OCI-LY7 (cell line): ENCODE results near the gene SLC66A2. TPM values are rescaled to one million over a fixed set of nuclear protein-coding genes. Genes with fewer than 3 reads are reported as not detected.

Source experiments
- BruUV-seq: library from RNA; stranded (reverse); fragments of 400-500 nt; replicated peaks from 2 replicates; lab custom pipeline; 2021; lab: Mats Ljungman, UMichigan
- CTCF ChIA-PET: fragments of 300-600 bp; sonication (Branson Sonifier 250); formaldehyde crosslinking; loops from one replicate; lab custom pipeline; 2022; ENCODE audit warnings: antibody characterized with exemption; ENCODE audit not compliant: unreplicated experiment; lab: Charles Lee
- POLR2A ChIA-PET: fragments of 300-600 bp; sonication (Branson Sonifier 250); formaldehyde crosslinking; loops from one replicate; lab custom pipeline; 2022; ENCODE audit warnings: antibody characterized with exemption; lab: Charles Lee
- DNase-seq: peaks from one replicate; pipeline ENCODE4 v3.0.0-alpha.2; 2015; ENCODE audit warnings: low spot score
- H2AFZ ChIP-seq: fragments of 200-600 bp; sonication (generic), shearing (Covaris generic); 2 replicates; pipeline ENCODE4 v1.6.1; 2014; ENCODE audit warnings: mild to moderate bottlenecking, antibody characterized with exemption, low read length, moderate library complexity
- H3K27ac ChIP-seq: fragments of 200-600 bp; sonication (generic); 2 replicates; pipeline ENCODE4 v1.5.1; 2014; ENCODE audit warnings: mixed run types, low read depth, mild to moderate bottlenecking, moderate library complexity, low read length, inconsistent platforms; ENCODE audit not compliant: poor library complexity, severe bottlenecking
- H3K36me3 ChIP-seq: fragments of 200-600 bp; sonication (generic); 2 replicates; pipeline ENCODE4 v1.6.1; 2014; ENCODE audit warnings: mild to moderate bottlenecking, antibody characterized with exemption, low read length, moderate library complexity, mixed read lengths; ENCODE audit not compliant: insufficient read depth
- H3K4me1 ChIP-seq: fragments of 200-600 bp; sonication (generic); 2 replicates; pipeline ENCODE4 v1.5.1; 2014; ENCODE audit warnings: mild to moderate bottlenecking, low read length; ENCODE audit not compliant: insufficient read depth, poor library complexity, severe bottlenecking
- H3K4me2 ChIP-seq: fragments of 200-600 bp; sonication (generic); 2 replicates; pipeline ENCODE4 v1.6.1; 2014; ENCODE audit warnings: mild to moderate bottlenecking, low read length
- H3K4me3 ChIP-seq: fragments of 200-600 bp; sonication (generic); 2 replicates; pipeline ENCODE4 v1.5.1; 2014; ENCODE audit warnings: mild to moderate bottlenecking, low read depth, low read length; ENCODE audit not compliant: poor library complexity, severe bottlenecking
- H3K79me2 ChIP-seq: fragments of 200-600 bp; sonication (generic); 2 replicates; pipeline ENCODE4 v1.6.1; 2016; ENCODE audit warnings: low read depth, mild to moderate bottlenecking, low read length, moderate library complexity, mixed read lengths; ENCODE audit not compliant: insufficient read depth
- H3K9me2 ChIP-seq: fragments of 200-600 bp; sonication (generic); 2 replicates; pipeline ENCODE4 v1.6.1; 2016; ENCODE audit warnings: mild to moderate bottlenecking, low read length, mixed read lengths; ENCODE audit not compliant: insufficient read depth
- H3K9me3 ChIP-seq: fragments of 200-600 bp; sonication (generic); 2 replicates; pipeline ENCODE4 v1.6.1; 2014; ENCODE audit warnings: mild to moderate bottlenecking, mixed run types, low read length, mixed read lengths
- H4K20me1 ChIP-seq: fragments of 200-600 bp; sonication (generic); 2 replicates; pipeline ENCODE4 v1.6.1; 2014; ENCODE audit warnings: mild to moderate bottlenecking, antibody characterized with exemption, low read length, moderate library complexity, mixed read lengths; ENCODE audit not compliant: insufficient read depth
- CTCF ChIP-seq: fragments of 200-600 bp; sonication (generic); conservative IDR thresholded peaks from 2 replicates; pipeline ENCODE4 v1.5.1; 2014; ENCODE audit warnings: mild to moderate bottlenecking, antibody characterized with exemption, low read length, moderate library complexity, mixed read lengths
- EZH2phosphoT487 ChIP-seq: fragments of 200-600 bp; sonication (generic); IDR thresholded peaks from 2 replicates; pipeline ENCODE4 v1.6.1; 2018; ENCODE audit warnings: low read depth, borderline replicate concordance, mild to moderate bottlenecking, mixed run types, antibody characterized with exemption, low read length, moderate library complexity, mixed read lengths
- intact Hi-C: fragments of 100-400 bp; cut with micrococcal nuclease; formaldehyde crosslinking; loops from one replicate; pipeline ENCODE4 v1.10.0; 2022; ENCODE audit not compliant: unreplicated experiment
- total RNA-seq, 2 experiments: library from RNA; depleted of rRNA in 1 of 2; stranded (reverse); fragments of >200 nt in 1 of 2; shearing (Covaris generic) in 1 of 2; gene quantifications; 2 replicates each; pipeline ENCODE4 v1.2.3, GENCODE V29; 2014 to 2022

Gene SLC66A2
- total RNA-seq, 2 experiments from 2014 or later: 14.5 to 17.9 TPM

- POLR2A ChIA-PET: no interaction called here
Measured at GRCh38 chr18:79950515-79951341, 725 bp downstream of the SLC66A2 start.

DNA sequence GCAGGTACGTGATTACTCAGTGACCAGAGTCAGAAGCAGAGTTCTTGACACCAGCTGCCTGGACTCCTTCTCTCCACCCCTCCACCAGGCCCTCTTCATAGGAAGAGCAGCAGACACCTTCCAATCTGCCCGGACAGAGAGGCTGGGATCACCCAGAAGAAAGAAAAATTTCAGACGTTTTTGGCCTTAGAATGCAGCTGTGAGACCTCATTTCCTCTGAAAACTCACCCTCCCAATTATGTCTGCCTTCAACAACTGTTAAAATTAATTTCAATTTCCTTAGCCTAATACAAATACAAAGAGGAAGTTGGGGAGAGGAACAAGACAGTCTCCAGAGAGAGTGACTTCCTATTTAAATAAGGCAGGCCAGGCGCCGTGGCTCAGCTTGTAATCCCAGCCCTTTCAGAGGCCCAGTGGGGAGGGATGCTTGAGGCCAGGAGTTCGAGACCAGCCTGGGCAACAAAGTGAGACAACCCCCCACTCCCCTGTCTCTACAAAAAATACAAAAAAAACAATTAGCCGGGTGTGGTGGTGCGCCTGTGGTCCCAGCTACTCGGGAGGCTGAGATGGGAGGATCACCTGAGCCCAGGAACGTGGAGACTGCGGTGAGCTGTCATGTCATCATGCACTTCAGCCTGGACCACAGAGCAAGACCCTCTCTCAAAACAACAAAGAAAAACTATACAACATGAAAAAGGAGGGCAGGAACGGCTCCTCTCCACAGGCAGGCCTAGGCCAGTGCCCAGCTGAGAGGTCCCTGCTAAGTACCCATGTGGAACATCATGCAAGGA is 1.6 kb downstream of the SLC66A2 start:
- TF ChIP-seq EZH2phosphoT487 (no peak), CTCF (no peak)
- intact Hi-C loops: loop anchor here (1.0 kb wide), 1 partner anchor 37 kb away; no protein-coding TSS in a partner anchor
- H3K4me2 ChIP-seq: peak overlapping the region; percentile 98
- peak; percentile 76 for DNase-seq
- ChIA-PET CTCF (no interaction called here), POLR2A (no interaction called here)
- H3K9me2 ChIP-seq: no peaks in the 10 kb centered on the region
- peaks cover 3% of the 10 kb centered on the region; the same call in 1 of the 2 replicates for H3K36me3 ChIP-seq
- no peaks in the 10 kb centered on the region for H3K9me3 ChIP-seq
- peak overlapping the region; percentile 76 for H3K27ac ChIP-seq
- no peaks in the 10 kb centered on the region for H3K79me2 ChIP-seq
- H2AFZ ChIP-seq: no peak overlapping the region
- peaks cover 5% of the 10 kb centered on the region; the same call in 1 of the 2 replicates for H4K20me1 ChIP-seq
- peak overlapping the region; percentile 77 for H3K4me3 ChIP-seq
- BruUV-seq: no TSS peak
- peaks cover 24% of the 10 kb centered on the region for H3K4me1 ChIP-seq

More at GRCh38 chr18:79950515-79951341, 725 bp downstream of the SLC66A2 start:
- no TSS peak for BruUV-seq
- CTCF ChIA-PET: no interaction called here
- H3K9me2 ChIP-seq: no peaks in the 10 kb centered on the region
- peak overlapping the region; percentile 76 for H3K27ac ChIP-seq
- H3K4me1 ChIP-seq: peaks cover 24% of the 10 kb centered on the region
- intact Hi-C loops: no loop called here
- peaks cover 3% of the 10 kb centered on the region; the same call in 1 of the 2 replicates for H3K36me3 ChIP-seq
- peak overlapping the region; percentile 77 for H3K4me3 ChIP-seq
- no peaks in the 10 kb centered on the region for H3K9me3 ChIP-seq
- no peak for TF ChIP-seq EZH2phosphoT487
- no peak for TF ChIP-seq CTCF
- peaks cover 5% of the 10 kb centered on the region; the same call in 1 of the 2 replicates for H4K20me1 ChIP-seq
- peak; percentile 25 for DNase-seq
- peak overlapping the region; percentile 98 for H3K4me2 ChIP-seq
- H3K79me2 ChIP-seq: no peaks in the 10 kb centered on the region
- H2AFZ ChIP-seq: 0 out of 2 replicates have a peak overlapping the region, but pooled peaks have one; percentile 19
